ENCODE data around the gene TPPP3. TPM values are rescaled to one million over a fixed set of nuclear protein-coding genes. Genes with fewer than 3 reads are reported as not detected.
A peak's percentile ranks its signal among the peaks of the same experiment; 100 is the strongest.
"Not testable (repeated sequence)": the region's sequence is repeated elsewhere in the genome, so short reads cannot be mapped to it uniquely, and the experiment has no call there.

TPPP3 gene
- total RNA-seq, 1 donor, result 0.99 TPM

GRCh38 chr16:67419931-67420330, 26.6 kb upstream of the TPPP3 start:
- H3K4me3 ChIP-seq (ENCODE audit: low read depth, low read length), result no peak overlapping the region
- DNase-seq (ENCODE audit: low read depth), result no peak
- no peak for TF ChIP-seq CTCF (IDR thresholded peaks at IDR 0.05; ENCODE audit: insufficient read depth, low read length)

- TF ChIP-seq CTCF (IDR thresholded peaks at IDR 0.05; ENCODE audit: insufficient read depth, low read length), result no peak
- no peak for DNase-seq (ENCODE audit: low read depth)
- no peak overlapping the region for H3K4me3 ChIP-seq (ENCODE audit: low read depth, low read length)
These were observed 26.2 kb upstream of the TPPP3 start for GRCh38 chr16:67419502-67419901.

- TF ChIP-seq CTCF (IDR thresholded peaks at IDR 0.05; ENCODE audit: insufficient read depth, low read length), result no peak
- no peak overlapping the region for H3K4me3 ChIP-seq (ENCODE audit: low read depth, low read length)
- no peak for DNase-seq (ENCODE audit: low read depth)
These were observed 24.2 kb upstream of the TPPP3 start for GRCh38 chr16:67417333-67418061.

- peak; percentile 16 for TF ChIP-seq CTCF (IDR thresholded peaks at IDR 0.05; ENCODE audit: insufficient read depth, low read length)
- H3K4me3 ChIP-seq (ENCODE audit: low read depth, low read length), result peak within 1 kb of the TSS; percentile 76
- DNase-seq (ENCODE audit: low read depth), result peak; percentile 60
These were observed 22.8 kb upstream of the TPPP3 start, which contains the start of gene ZDHHC1 for GRCh38 chr16:67415872-67416793. Gene ZDHHC1 (minus strand): TSS chr16:67416477. CDS start chr16:67407775, 8,702 bp downstream.

GRCh38 chr16:67415421-67415820, 22.1 kb upstream of the TPPP3 start:
- DNase-seq (ENCODE audit: low read depth), result not testable (repeated sequence)
- peak overlapping the region; percentile 76 for H3K4me3 ChIP-seq (ENCODE audit: low read depth, low read length)

GRCh38 chr16:67413978-67414911, 20.9 kb upstream of the TPPP3 start:
- DNase-seq (ENCODE audit: low read depth), result no peak
- TF ChIP-seq CTCF (IDR thresholded peaks at IDR 0.05; ENCODE audit: insufficient read depth, low read length), result no peak
- H3K4me3 ChIP-seq (ENCODE audit: low read depth, low read length), result no peak overlapping the region
